AG10803 (cell line): Measurements from ENCODE around the gene FSTL4.
A peak's percentile ranks its signal among the peaks of the same experiment; 100 is the strongest.

ENCODE experiments used
- DNase-seq: peaks from one replicate; pipeline ENCODE4 v3.0.0; 2010; ENCODE audit warnings: low read depth
- H3K4me3 ChIP-seq: 2 replicates; pipeline ENCODE4 v1.5.1; 2011; ENCODE audit warnings: mild to moderate bottlenecking, low read length, control low read depth
- CTCF ChIP-seq: conservative IDR thresholded peaks from 2 replicates; pipeline ENCODE4 v1.5.1; 2011; ENCODE audit warnings: mild to moderate bottlenecking, low read length, control low read depth, inconsistent platforms

The FSTL4 gene

GRCh38 chr5:133580618-133581017, 31.7 kb downstream of the FSTL4 start:
- TF ChIP-seq CTCF = no peak
- DNase-seq = no peak
- H3K4me3 ChIP-seq = no peak overlapping the region

GRCh38 chr5:133579766-133580165, 32.6 kb downstream of the FSTL4 start:
- TF ChIP-seq CTCF = no peak
- DNase-seq = no peak
- H3K4me3 ChIP-seq = no peak overlapping the region

- no peak for TF ChIP-seq CTCF
These were observed 43.0 kb downstream of the FSTL4 start for GRCh38 chr5:133569347-133569746.

GRCh38 chr5:133565993-133566392, 46.3 kb downstream of the FSTL4 start:
- DNase-seq = peak; percentile 9
- no peak for TF ChIP-seq CTCF
- no peak overlapping the region for H3K4me3 ChIP-seq

More at GRCh38 chr5:133569347-133569746, 43.0 kb downstream of the FSTL4 start:
- DNase-seq = peak; percentile 18
- no peak overlapping the region for H3K4me3 ChIP-seq

GRCh38 chr5:133564921-133565565, 47.3 kb downstream of the FSTL4 start:
- no peak for TF ChIP-seq CTCF
- DNase-seq = no peak
- H3K4me3 ChIP-seq = no peak overlapping the region

- no peak for TF ChIP-seq CTCF
- H3K4me3 ChIP-seq = no peak overlapping the region
- DNase-seq = no peak
These were observed 49.8 kb downstream of the FSTL4 start for GRCh38 chr5:133562554-133562953.

GRCh38 chr5:133559960-133560359, 52.4 kb downstream of the FSTL4 start:
- no peak overlapping the region for H3K4me3 ChIP-seq
- DNase-seq = no peak
- no peak for TF ChIP-seq CTCF
